Caco-2 (cell line): ENCODE results near the gene ARL1. TPM values are rescaled to one million over a fixed set of nuclear protein-coding genes. Genes with fewer than 3 reads are reported as not detected.
"Not testable (repeated sequence)": the region's sequence is repeated elsewhere in the genome, so short reads cannot be mapped to it uniquely, and the experiment has no call there.

Experiments
- BruUV-seq: library from RNA; stranded (reverse); fragments of 400-500 nt; replicated peaks from 2 replicates; lab custom pipeline; 2021; lab: Mats Ljungman, UMichigan
- CTCF ChIA-PET: fragments of 300-600 bp; sonication (Branson Sonifier 250); formaldehyde crosslinking; loops from one replicate; lab custom pipeline; 2022; ENCODE audit warnings: antibody characterized with exemption; lab: Charles Lee
- POLR2A ChIA-PET: fragments of 300-600 bp; sonication (Branson Sonifier 250); formaldehyde crosslinking; loops from one replicate; lab custom pipeline; 2022; ENCODE audit warnings: antibody characterized with exemption; lab: Charles Lee
- DNase-seq, 2 experiments: peaks; one replicate each; pipeline versions ENCODE4 v3.0.0 to v3.0.0-alpha.2; 2020 to 2022
- H3K27me3 ChIP-seq: replicated peaks from 2 replicates; pipeline ENCODE4 v1.6.0; 2011; ENCODE audit warnings: low read length; ENCODE audit not compliant: control insufficient read depth, insufficient read depth
- H3K36me3 ChIP-seq: 2 replicates; pipeline ENCODE4 v1.5.1; 2011; ENCODE audit warnings: low read length; ENCODE audit not compliant: control insufficient read depth, insufficient read depth
- H3K4me1 ChIP-seq: fragments of 250-450 bp; sonication (Bioruptor Pico); 2 replicates; pipeline ENCODE4 v1.5.1; 2020; ENCODE audit warnings: mild to moderate bottlenecking
- H3K4me3 ChIP-seq: 2 replicates; pipeline ENCODE4 v1.5.1; 2011; ENCODE audit warnings: low read depth, mild to moderate bottlenecking, control low read depth, low read length
- H3K9me3 ChIP-seq: fragments of 250-450 bp; sonication (Bioruptor Pico); 2 replicates; pipeline ENCODE4 v1.5.1; 2020; ENCODE audit warnings: mild to moderate bottlenecking, moderate library complexity
- H3K27ac Mint-ChIP-seq: one replicate; pipeline ENCODE4 v1.8.0; 2022; ENCODE audit warnings: mixed read lengths; ENCODE audit not compliant: unreplicated experiment
- H3K27me3 Mint-ChIP-seq: one replicate; pipeline ENCODE4 v1.8.0; 2022; ENCODE audit warnings: mixed read lengths; ENCODE audit not compliant: insufficient read depth, unreplicated experiment
- H3K36me3 Mint-ChIP-seq: one replicate; pipeline ENCODE4 v1.8.0; 2022; ENCODE audit warnings: mild to moderate bottlenecking, mixed read lengths; ENCODE audit not compliant: insufficient read depth, unreplicated experiment
- H3K4me1 Mint-ChIP-seq: one replicate; pipeline ENCODE4 v1.8.0; 2022; ENCODE audit warnings: low read depth, mixed read lengths; ENCODE audit not compliant: unreplicated experiment
- H3K4me3 Mint-ChIP-seq: one replicate; pipeline ENCODE4 v1.8.0; 2022; ENCODE audit warnings: mild to moderate bottlenecking, moderate library complexity, mixed read lengths; ENCODE audit not compliant: unreplicated experiment
- H3K9me3 Mint-ChIP-seq: one replicate; pipeline ENCODE4 v1.8.0; 2022; ENCODE audit warnings: mixed read lengths; ENCODE audit not compliant: unreplicated experiment
- CTCF ChIP-seq, 2 experiments: fragments of 200-600 bp in 1 of 2; IDR thresholded peaks; 1 replicate in 1 of 2; 2 replicates in 1 of 2; pipeline versions ENCODE4 v1.5.1 to v1.8.0; 2011 to 2022; ENCODE audit warnings: antibody characterized with exemption in 1 of 2, control low read depth in 1 of 2, inconsistent platforms in 1 of 2, low read depth in 1 of 2, low read length in 1 of 2, mild to moderate bottlenecking in 1 of 2, moderate library complexity in 1 of 2; ENCODE audit not compliant: insufficient read depth in 1 of 2, severe bottlenecking in 1 of 2, unreplicated experiment in 1 of 2
- intact Hi-C: fragments of 100-400 bp; cut with micrococcal nuclease; formaldehyde crosslinking; loops from one replicate; pipeline ENCODE4 v1.10.0; 2022; ENCODE audit not compliant: unreplicated experiment
- total RNA-seq: library from RNA; stranded (reverse); gene quantifications from 2 replicates; pipeline ENCODE4 v1.2.3, GENCODE V29; 2022

The ARL1 gene
- total RNA-seq, 1 experiment from 2014 or later: 119 TPM

GRCh38 chr12:101430456-101430855 lies 22.9 kb upstream of the ARL1 start:
- peaks cover 5% of the 10 kb centered on the region for H3K27me3 Mint-ChIP-seq
- H3K36me3 Mint-ChIP-seq: no peaks in the 10 kb centered on the region
- H3K27me3 ChIP-seq: no peaks in the 10 kb centered on the region
- no peaks in the 10 kb centered on the region for H3K9me3 ChIP-seq
- H3K9me3 Mint-ChIP-seq: no peaks in the 10 kb centered on the region
- DNase-seq: no peak
- no peak overlapping the region for H3K4me3 ChIP-seq
- ChIA-PET POLR2A (no interaction called here), CTCF (no interaction called here)
- no peaks in the 10 kb centered on the region for H3K4me1 ChIP-seq
- no peak for TF ChIP-seq CTCF (IDR thresholded peaks at IDR 0.05; ENCODE audit: insufficient read depth in 1 of 2, low read depth in 1 of 2, low read length in 1 of 2, severe bottlenecking in 1 of 2, unreplicated experiment in 1 of 2)
- no TSS peak for BruUV-seq
- no peaks in the 10 kb centered on the region for H3K36me3 ChIP-seq
- no peak overlapping the region for H3K27ac Mint-ChIP-seq
- H3K4me3 Mint-ChIP-seq: no peak overlapping the region
- intact Hi-C loops: no loop called here
- H3K4me1 Mint-ChIP-seq: no peaks in the 10 kb centered on the region

DNA sequence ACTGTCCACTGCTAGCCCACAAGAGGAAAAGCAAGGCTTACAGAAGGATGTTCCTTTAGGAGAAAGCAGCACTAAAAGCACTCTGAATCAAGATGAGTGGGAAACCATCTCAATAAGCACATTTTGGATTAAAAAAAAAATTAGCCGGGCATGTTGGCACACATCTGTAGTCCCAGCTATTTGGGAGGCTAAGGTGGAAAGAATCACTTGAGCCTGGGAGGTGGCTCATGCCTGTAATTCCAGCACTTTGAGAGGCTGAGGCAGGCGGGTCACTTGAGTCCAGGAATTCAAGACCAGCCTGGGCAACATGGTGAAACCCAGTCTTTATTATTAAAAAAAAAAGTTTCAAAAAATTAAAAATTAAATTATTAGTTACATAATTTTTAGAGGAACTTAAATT lies 17.0 kb upstream of the ARL1 start:
- H3K27me3 Mint-ChIP-seq: peaks cover 3% of the 10 kb centered on the region
- intact Hi-C loops: no loop called here
- no peaks in the 10 kb centered on the region for H3K9me3 Mint-ChIP-seq
- no peaks in the 10 kb centered on the region for H3K27me3 ChIP-seq
- no peak overlapping the region for H3K4me3 ChIP-seq
- no peak overlapping the region for H3K27ac Mint-ChIP-seq
- no peak for DNase-seq
- POLR2A ChIA-PET: no interaction called here
- TF ChIP-seq CTCF (IDR thresholded peaks at IDR 0.05; ENCODE audit: insufficient read depth in 1 of 2, low read depth in 1 of 2, low read length in 1 of 2, severe bottlenecking in 1 of 2, unreplicated experiment in 1 of 2): no peak
- H3K4me1 Mint-ChIP-seq: no peaks in the 10 kb centered on the region
- CTCF ChIA-PET: no interaction called here
- H3K4me3 Mint-ChIP-seq: no peak overlapping the region
- H3K36me3 ChIP-seq: no peaks in the 10 kb centered on the region
- BruUV-seq: no TSS peak
- H3K4me1 ChIP-seq: no peaks in the 10 kb centered on the region
- H3K9me3 ChIP-seq: no peaks in the 10 kb centered on the region
- H3K36me3 Mint-ChIP-seq: no peaks in the 10 kb centered on the region

- DNase-seq, H3K27me3 ChIP-seq, H3K27me3 Mint-ChIP-seq, CTCF ChIA-PET, H3K4me1 ChIP-seq, BruUV-seq, H3K4me1 Mint-ChIP-seq, H3K9me3 ChIP-seq, H3K4me3 Mint-ChIP-seq, H3K4me3 ChIP-seq, H3K27ac Mint-ChIP-seq, H3K36me3 ChIP-seq, intact Hi-C loops, H3K9me3 Mint-ChIP-seq, H3K36me3 Mint-ChIP-seq: not testable (repeated sequence)
- POLR2A ChIA-PET: interaction anchor here (0.6 kb wide), 2 partner anchors 16 to 420 kb away, joined by 4 read pairs; no protein-coding TSS in a partner anchor
These were observed 14.5 kb upstream of the ARL1 start for GRCh38 chr12:101422066-101422465.

DNA sequence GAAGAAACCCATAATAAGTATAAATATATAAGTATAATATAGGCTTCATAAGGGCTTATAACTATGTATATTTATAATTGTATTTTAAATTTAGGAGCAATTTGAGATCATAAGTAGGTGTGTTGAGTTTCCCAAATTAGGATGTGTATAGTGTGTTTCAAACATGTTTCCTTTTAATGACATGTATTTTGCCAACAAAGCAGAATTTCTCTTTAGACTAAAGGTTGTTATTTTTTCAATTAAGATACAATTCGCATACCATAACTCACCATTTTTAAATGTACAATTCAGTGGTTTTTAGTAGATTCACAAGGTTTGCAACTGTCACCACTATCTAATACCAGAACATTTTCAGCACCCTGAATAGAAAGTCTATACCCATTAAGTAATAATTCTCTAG lies 7.7 kb upstream of the ARL1 start:
- H3K27me3 Mint-ChIP-seq: no peaks in the 10 kb centered on the region
- Histone ChIP-seq H3K36me3 (no peaks in the 10 kb centered on the region), H3K4me1 (no peaks in the 10 kb centered on the region), H3K27me3 (no peaks in the 10 kb centered on the region), H3K4me3 (no peak overlapping the region), H3K9me3 (no peaks in the 10 kb centered on the region)
- intact Hi-C loops: loop anchor here (2.0 kb wide), 2 partner anchors 358 to 424 kb away; no protein-coding TSS in a partner anchor
- ChIA-PET POLR2A (no interaction called here), CTCF (interaction anchor here (0.7 to 1.0 kb wide), 3 partner anchors 258 to 415 kb away, joined by 3 to 10 read pairs (median 7); partner anchors contain the start of gene GNPTAB)
- no peak overlapping the region for H3K27ac Mint-ChIP-seq
- H3K9me3 Mint-ChIP-seq: no peaks in the 10 kb centered on the region
- no peak for DNase-seq
- TF ChIP-seq CTCF (IDR thresholded peaks at IDR 0.05; ENCODE audit: insufficient read depth in 1 of 2, low read depth in 1 of 2, low read length in 1 of 2, severe bottlenecking in 1 of 2, unreplicated experiment in 1 of 2): no peak
- no peaks in the 10 kb centered on the region for H3K4me1 Mint-ChIP-seq
- H3K36me3 Mint-ChIP-seq: no peaks in the 10 kb centered on the region
- H3K4me3 Mint-ChIP-seq: no peak overlapping the region
- BruUV-seq: no TSS peak
